ENCODE measurements around the gene MLN.
A peak's percentile ranks its signal among the peaks of the same experiment; 100 is the strongest.

The MLN gene

GRCh38 chr6:33787954-33788693, 15.7 kb downstream of the MLN start:
- Mint-ChIP-seq H3K4me1 (peaks cover 78% of the 10 kb centered on the region), H3K27ac (peak overlapping the region; percentile 96 to 98 (median 97)), H3K36me3 (ENCODE audit: low read depth) (peaks cover 27% of the 10 kb centered on the region), H3K9me3 (no peaks in the 10 kb centered on the region), H3K4me3 (peak overlapping the region; percentile 95 to 96 (median 96)), H3K27me3 (ENCODE audit: low read depth) (peaks cover 6% of the 10 kb centered on the region)
- no peak for TF ChIP-seq CTCF (IDR thresholded peaks at IDR 0.05; ENCODE audit: unreplicated experiment in 3 of 3)

GRCh38 chr6:33787346-33787953, 16.4 kb downstream of the MLN start:
- Mint-ChIP-seq H3K4me1 (peaks cover 74% of the 10 kb centered on the region), H3K27ac (peak overlapping the region; percentile 96 to 98 (median 97)), H3K36me3 (ENCODE audit: low read depth) (peaks cover 34% of the 10 kb centered on the region), H3K4me3 (peak overlapping the region; percentile 95 to 96 (median 96)), H3K27me3 (ENCODE audit: low read depth) (no peaks in the 10 kb centered on the region), H3K9me3 (no peaks in the 10 kb centered on the region)
- TF ChIP-seq CTCF (IDR thresholded peaks at IDR 0.05; ENCODE audit: unreplicated experiment in 3 of 3), result no peak

- TF ChIP-seq CTCF (IDR thresholded peaks at IDR 0.05; ENCODE audit: unreplicated experiment in 3 of 3), result no peak
- peaks cover 73% of the 10 kb centered on the region for H3K4me1 Mint-ChIP-seq
- H3K9me3 Mint-ChIP-seq, result no peaks in the 10 kb centered on the region
- H3K27ac Mint-ChIP-seq, result peak overlapping the region; percentile 55 to 97 (median 96)
- H3K36me3 Mint-ChIP-seq (ENCODE audit: low read depth), result peaks cover 39% of the 10 kb centered on the region
- H3K27me3 Mint-ChIP-seq (ENCODE audit: low read depth), result no peaks in the 10 kb centered on the region
- peak overlapping the region; percentile 95 to 96 (median 96) for H3K4me3 Mint-ChIP-seq
Observed at GRCh38 chr6:33786736-33787135, 17.1 kb downstream of the MLN start.

- Mint-ChIP-seq H3K36me3 (ENCODE audit: low read depth) (peaks cover 45% of the 10 kb centered on the region), H3K4me1 (peaks cover 70% of the 10 kb centered on the region), H3K27ac (peak overlapping the region in 2 of 3 experiments; percentile 55 to 97), H3K4me3 (peak overlapping the region in 2 of 3 experiments; percentile 78 to 96), H3K27me3 (ENCODE audit: low read depth) (no peaks in the 10 kb centered on the region), H3K9me3 (no peaks in the 10 kb centered on the region)
- no peak for TF ChIP-seq CTCF (IDR thresholded peaks at IDR 0.05; ENCODE audit: unreplicated experiment in 3 of 3)
Observed at GRCh38 chr6:33785778-33786177, 18.0 kb downstream of the MLN start.

- peak overlapping the region; percentile 27 to 73 (median 58) for H3K27ac Mint-ChIP-seq
- H3K4me3 Mint-ChIP-seq, result peak overlapping the region; percentile 20 to 96 (median 41)
- H3K4me1 Mint-ChIP-seq, result peaks cover 61% of the 10 kb centered on the region
- no peaks in the 10 kb centered on the region for H3K27me3 Mint-ChIP-seq (ENCODE audit: low read depth)
- TF ChIP-seq CTCF (IDR thresholded peaks at IDR 0.05; ENCODE audit: unreplicated experiment in 3 of 3), result no peak
- no peaks in the 10 kb centered on the region for H3K9me3 Mint-ChIP-seq
- H3K36me3 Mint-ChIP-seq (ENCODE audit: low read depth), result peaks cover 55% of the 10 kb centered on the region
Observed at GRCh38 chr6:33784787-33785186, 19.0 kb downstream of the MLN start.
